ENCODE results near the gene SYCE1L.

DNA sequence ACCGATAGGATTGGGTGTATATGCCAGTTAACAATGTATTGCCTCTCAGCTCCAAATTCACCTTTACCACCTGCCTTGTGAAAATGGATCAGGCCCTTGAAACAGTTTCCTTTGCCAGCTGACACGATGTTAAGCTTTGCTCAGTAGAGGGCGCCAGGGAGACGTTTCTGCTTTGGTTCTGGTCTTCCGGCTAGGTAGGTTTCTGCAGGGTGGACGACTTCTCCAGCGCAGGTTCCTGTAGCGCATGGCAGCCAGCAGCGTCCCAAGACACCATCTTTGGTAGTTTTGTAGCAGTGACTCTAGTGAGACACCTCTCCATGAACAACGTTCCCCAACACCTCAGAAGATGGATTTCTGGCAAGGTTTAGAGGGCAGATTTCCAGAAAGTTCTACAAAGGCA is 24.0 kb downstream of the SYCE1L start:
- TF ChIP-seq, protein P1, sequence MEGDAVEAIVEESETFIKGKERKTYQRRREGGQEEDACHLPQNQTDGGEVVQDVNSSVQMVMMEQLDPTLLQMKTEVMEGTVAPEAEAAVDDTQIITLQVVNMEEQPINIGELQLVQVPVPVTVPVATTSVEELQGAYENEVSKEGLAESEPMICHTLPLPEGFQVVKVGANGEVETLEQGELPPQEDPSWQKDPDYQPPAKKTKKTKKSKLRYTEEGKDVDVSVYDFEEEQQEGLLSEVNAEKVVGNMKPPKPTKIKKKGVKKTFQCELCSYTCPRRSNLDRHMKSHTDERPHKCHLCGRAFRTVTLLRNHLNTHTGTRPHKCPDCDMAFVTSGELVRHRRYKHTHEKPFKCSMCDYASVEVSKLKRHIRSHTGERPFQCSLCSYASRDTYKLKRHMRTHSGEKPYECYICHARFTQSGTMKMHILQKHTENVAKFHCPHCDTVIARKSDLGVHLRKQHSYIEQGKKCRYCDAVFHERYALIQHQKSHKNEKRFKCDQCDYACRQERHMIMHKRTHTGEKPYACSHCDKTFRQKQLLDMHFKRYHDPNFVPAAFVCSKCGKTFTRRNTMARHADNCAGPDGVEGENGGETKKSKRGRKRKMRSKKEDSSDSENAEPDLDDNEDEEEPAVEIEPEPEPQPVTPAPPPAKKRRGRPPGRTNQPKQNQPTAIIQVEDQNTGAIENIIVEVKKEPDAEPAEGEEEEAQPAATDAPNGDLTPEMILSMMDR (optimal IDR thresholded peaks at IDR 0.05 in 1 of 3, IDR thresholded peaks at IDR 0.05 in 1 of 3, conservative IDR thresholded peaks at IDR 0.05 in 1 of 3; ENCODE audit: extremely low read depth in 1 of 3, insufficient read depth in 2 of 3, low read length in 3 of 3) = peak; percentile 38 to 54 (median 39)
- no peak for TF ChIP-seq EZH2 (IDR thresholded peaks at IDR 0.05; ENCODE audit: low read length)

All from keratinocyte (primary cell).